HepG2 (cell line): ENCODE results near the gene CCDC82. TPM values are rescaled to one million over a fixed set of nuclear protein-coding genes. Genes with fewer than 3 reads are reported as not detected.

ENCODE experiments used
- AGO1 ChIP-seq: fragments of 200-400 bp; formaldehyde crosslinking; IDR thresholded peaks from 2 replicates; pipeline ENCODE4 v1.6.1; 2017; ENCODE audit warnings: mild to moderate bottlenecking, low read depth, low read length, moderate library complexity; ENCODE audit not compliant: poor library complexity, severe bottlenecking
- AHR ChIP-seq: IDR thresholded peaks from 2 replicates; pipeline ENCODE4 v1.6.1; 2018; ENCODE audit warnings: missing genetic modification reagents, missing compliant biosample characterization
- HDAC2 ChIP-seq: sonication (generic); formaldehyde crosslinking; IDR thresholded peaks from 2 replicates; pipeline ENCODE4 v1.4.0; 2020; ENCODE audit warnings: missing genetic modification reagents
- HNRNPLL ChIP-seq: fragments of 200-400 bp; formaldehyde crosslinking; IDR thresholded peaks from 2 replicates; pipeline ENCODE4 v1.6.1; 2017; ENCODE audit warnings: mild to moderate bottlenecking, low read depth, low read length; ENCODE audit not compliant: poor library complexity, severe bottlenecking
- IKZF5 ChIP-seq: IDR thresholded peaks from 2 replicates; pipeline ENCODE4 v1.6.1; 2018; ENCODE audit warnings: missing genetic modification reagents, mild to moderate bottlenecking, missing compliant biosample characterization
- MATR3 ChIP-seq: sonication (generic); formaldehyde crosslinking; IDR thresholded peaks from 2 replicates; pipeline ENCODE4 v1.4.0; 2020; ENCODE audit warnings: missing genetic modification reagents
- SMAD1 ChIP-seq: sonication (generic); formaldehyde crosslinking; IDR thresholded peaks from 2 replicates; pipeline ENCODE4 v1.4.0; 2020; ENCODE audit warnings: missing genetic modification reagents, low read depth, mild to moderate bottlenecking, borderline replicate concordance
- SP1 ChIP-seq, 2 experiments: fragments of 450-650 bp in 1 of 2; sonication (generic) in 1 of 2; formaldehyde crosslinking in 1 of 2; IDR thresholded peaks; 2 replicates each; pipeline versions ENCODE4 v1.4.0 to v1.6.1; 2016 to 2020; ENCODE audit warnings: missing genetic modification reagents in 1 of 2
- TBL1XR1 ChIP-seq: fragments of 150-350 bp; IDR thresholded peaks from 2 replicates; pipeline ENCODE4 v1.6.1; 2014; ENCODE audit warnings: borderline replicate concordance, low read length; ENCODE audit not compliant: partially characterized antibody
- TCF7L2 ChIP-seq: IDR thresholded peaks from 2 replicates; pipeline ENCODE4 v1.6.1; 2011; ENCODE audit warnings: mild to moderate bottlenecking, low read depth, low read length, moderate library complexity
- ZBTB25 ChIP-seq: IDR thresholded peaks from 2 replicates; pipeline ENCODE4 v1.6.1; 2018; ENCODE audit warnings: missing genetic modification reagents
- ZNF124 ChIP-seq: sonication (generic); formaldehyde crosslinking; IDR thresholded peaks from 2 replicates; pipeline ENCODE4 v1.4.0; 2020; ENCODE audit warnings: missing genetic modification reagents
- ZNF143 ChIP-seq: sonication (generic); formaldehyde crosslinking; IDR thresholded peaks from 2 replicates; pipeline ENCODE4 v1.4.0; 2020; ENCODE audit warnings: missing genetic modification reagents
- ZNF446 ChIP-seq: sonication (generic); formaldehyde crosslinking; IDR thresholded peaks from 2 replicates; pipeline ENCODE4 v1.5.0; 2020; ENCODE audit warnings: mild to moderate bottlenecking, missing genetic modification reagents
- ZNF580 ChIP-seq: IDR thresholded peaks from 2 replicates; pipeline ENCODE4 v1.6.1; 2016; ENCODE audit warnings: low read depth, borderline replicate concordance
- ZNF672 ChIP-seq: sonication (generic); formaldehyde crosslinking; IDR thresholded peaks from 2 replicates; pipeline ENCODE4 v1.8.1; 2022; ENCODE audit warnings: missing genetic modification reagents
- polyA plus RNA-seq, 8 experiments: library from polyadenylated mRNA; depleted of rRNA in 3 of 8; stranded (reverse) in 7 of 8; unstranded in 1 of 8; fragments of >200 nt; fragmentation: Illumina TruSeq in 4 of 8; extraction: Trizol in 4 of 8; gene quantifications; 2 replicates each; pipeline versions ENCODE4 v1.2.1 to v1.2.3, GENCODE V29; 2011 to 2016; ENCODE audit warnings: low read depth in 4 of 8, missing spikeins in 1 of 8, mixed read lengths in 1 of 8; ENCODE audit not compliant: insufficient read depth in 1 of 8
- total RNA-seq, 5 experiments: library from RNA; depleted of rRNA; stranded (reverse); fragments of >200 nt; fragmentation: Illumina TruSeq; extraction: Trizol; gene quantifications; 2 replicates each; pipeline ENCODE4 v1.2.3, GENCODE V29; 2016; ENCODE audit warnings: low read depth in 1 of 5
- TF ChIP-seq, protein P1 (sequence below): sonication (generic); formaldehyde crosslinking; IDR thresholded peaks from 2 replicates; pipeline ENCODE4 v1.4.0; 2020; ENCODE audit warnings: mild to moderate bottlenecking, missing genetic modification reagents
- TF ChIP-seq, protein P2 (sequence below): sonication (generic); formaldehyde crosslinking; IDR thresholded peaks from 2 replicates; pipeline ENCODE4 v1.4.0; 2020; ENCODE audit warnings: missing genetic modification reagents
- TF ChIP-seq, protein P3 (sequence below): sonication (generic); formaldehyde crosslinking; IDR thresholded peaks from 2 replicates; pipeline ENCODE4 v1.4.0; 2020; ENCODE audit warnings: missing genetic modification reagents, mild to moderate bottlenecking, borderline replicate concordance

CCDC82 gene
- total and polyA plus RNA-seq, 2 of the 13 experiments (the other 11 are each of a cell fraction or from before 2014, with no cell fraction given), result 19.7 to 25.7 TPM

DNA sequence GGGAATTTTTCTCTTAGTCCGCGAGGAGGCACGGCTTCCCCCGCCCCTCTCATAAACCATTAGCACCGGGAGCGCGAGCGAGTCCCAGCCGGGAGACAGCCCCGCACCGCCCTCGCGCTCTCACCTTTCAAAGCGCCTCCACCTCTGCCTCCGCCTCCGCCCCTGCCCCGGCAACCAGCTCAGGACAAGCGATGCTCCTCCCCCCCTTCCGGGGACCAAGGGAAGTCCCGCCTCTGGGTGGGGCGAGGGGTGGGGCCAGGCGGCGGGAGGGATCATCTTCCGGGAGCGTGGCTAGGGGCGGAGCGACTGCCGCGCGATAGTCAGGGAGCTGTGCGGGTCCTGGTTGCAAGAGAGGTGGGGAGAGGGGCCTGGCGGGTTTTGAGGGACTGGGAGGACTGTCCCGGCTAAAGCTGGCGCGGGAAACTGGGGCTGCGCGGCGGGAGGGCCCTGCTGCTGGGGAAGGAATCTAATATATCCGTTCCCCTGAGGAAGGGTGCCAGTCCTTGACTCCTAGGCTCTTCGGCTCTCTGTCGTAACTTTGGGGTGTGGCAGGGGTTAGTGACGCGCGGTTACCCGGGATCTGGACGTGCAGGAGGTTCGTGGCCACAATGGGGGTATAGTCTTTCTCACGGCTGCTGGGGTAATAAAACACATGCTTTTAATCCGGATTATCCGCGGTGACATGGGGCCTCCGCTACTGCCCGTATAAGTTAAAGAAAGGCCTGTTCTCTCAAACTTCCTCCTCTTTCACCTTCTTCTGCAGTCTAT lies at the start of gene CCDC82, which contains the start of gene JRKL (continued):
- TF ChIP-seq SP1 (IDR thresholded peaks at IDR 0.05) (no peak), SP1 (CRISPR knock-in tag; IDR thresholded peaks at IDR 0.05) (peak; percentile 89), ZNF580 (CRISPR knock-in tag) (peak; percentile 84; the same call in 1 of the 2 replicates), HDAC2 (no peak; the same call in 1 of the 2 replicates), SMAD1 (CRISPR knock-in tag) (no peak; the same call in 1 of the 2 replicates), AHR (CRISPR knock-in tag) (no peak), ZNF446 (no peak), MATR3 (CRISPR knock-in tag) (no peak), ZBTB25 (CRISPR knock-in tag) (no peak), TCF7L2 (no peak), IKZF5 (no peak; the same call in 1 of the 2 replicates), TBL1XR1 (no peak), HNRNPLL (peak; percentile 78), ZNF124 (CRISPR knock-in tag) (no peak), AGO1 (peak; percentile 70), ZNF143 (CRISPR knock-in tag) (0 out of 2 replicates have a peak, but pooled peaks have one; percentile 13), ZNF672 (no peak)
- TF ChIP-seq, protein P1, sequence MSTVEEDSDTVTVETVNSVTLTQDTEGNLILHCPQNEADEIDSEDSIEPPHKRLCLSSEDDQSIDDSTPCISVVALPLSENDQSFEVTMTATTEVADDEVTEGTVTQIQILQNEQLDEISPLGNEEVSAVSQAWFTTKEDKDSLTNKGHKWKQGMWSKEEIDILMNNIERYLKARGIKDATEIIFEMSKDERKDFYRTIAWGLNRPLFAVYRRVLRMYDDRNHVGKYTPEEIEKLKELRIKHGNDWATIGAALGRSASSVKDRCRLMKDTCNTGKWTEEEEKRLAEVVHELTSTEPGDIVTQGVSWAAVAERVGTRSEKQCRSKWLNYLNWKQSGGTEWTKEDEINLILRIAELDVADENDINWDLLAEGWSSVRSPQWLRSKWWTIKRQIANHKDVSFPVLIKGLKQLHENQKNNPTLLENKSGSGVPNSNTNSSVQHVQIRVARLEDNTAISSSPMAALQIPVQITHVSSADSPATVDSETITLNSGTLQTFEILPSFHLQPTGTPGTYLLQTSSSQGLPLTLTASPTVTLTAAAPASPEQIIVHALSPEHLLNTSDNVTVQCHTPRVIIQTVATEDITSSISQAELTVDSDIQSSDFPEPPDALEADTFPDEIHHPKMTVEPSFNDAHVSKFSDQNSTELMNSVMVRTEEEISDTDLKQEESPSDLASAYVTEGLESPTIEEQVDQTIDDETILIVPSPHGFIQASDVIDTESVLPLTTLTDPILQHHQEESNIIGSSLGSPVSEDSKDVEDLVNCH (CRISPR knock-in tag), result no peak
- TF ChIP-seq, protein P2, sequence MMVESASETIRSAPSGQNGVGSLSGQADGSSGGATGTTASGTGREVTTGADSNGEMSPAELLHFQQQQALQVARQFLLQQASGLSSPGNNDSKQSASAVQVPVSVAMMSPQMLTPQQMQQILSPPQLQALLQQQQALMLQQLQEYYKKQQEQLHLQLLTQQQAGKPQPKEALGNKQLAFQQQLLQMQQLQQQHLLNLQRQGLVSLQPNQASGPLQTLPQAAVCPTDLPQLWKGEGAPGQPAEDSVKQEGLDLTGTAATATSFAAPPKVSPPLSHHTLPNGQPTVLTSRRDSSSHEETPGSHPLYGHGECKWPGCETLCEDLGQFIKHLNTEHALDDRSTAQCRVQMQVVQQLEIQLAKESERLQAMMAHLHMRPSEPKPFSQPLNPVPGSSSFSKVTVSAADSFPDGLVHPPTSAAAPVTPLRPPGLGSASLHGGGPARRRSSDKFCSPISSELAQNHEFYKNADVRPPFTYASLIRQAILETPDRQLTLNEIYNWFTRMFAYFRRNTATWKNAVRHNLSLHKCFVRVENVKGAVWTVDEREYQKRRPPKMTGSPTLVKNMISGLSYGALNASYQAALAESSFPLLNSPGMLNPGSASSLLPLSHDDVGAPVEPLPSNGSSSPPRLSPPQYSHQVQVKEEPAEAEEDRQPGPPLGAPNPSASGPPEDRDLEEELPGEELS, result peak; percentile 43; the same call in 1 of the 2 replicates
- TF ChIP-seq, protein P3, sequence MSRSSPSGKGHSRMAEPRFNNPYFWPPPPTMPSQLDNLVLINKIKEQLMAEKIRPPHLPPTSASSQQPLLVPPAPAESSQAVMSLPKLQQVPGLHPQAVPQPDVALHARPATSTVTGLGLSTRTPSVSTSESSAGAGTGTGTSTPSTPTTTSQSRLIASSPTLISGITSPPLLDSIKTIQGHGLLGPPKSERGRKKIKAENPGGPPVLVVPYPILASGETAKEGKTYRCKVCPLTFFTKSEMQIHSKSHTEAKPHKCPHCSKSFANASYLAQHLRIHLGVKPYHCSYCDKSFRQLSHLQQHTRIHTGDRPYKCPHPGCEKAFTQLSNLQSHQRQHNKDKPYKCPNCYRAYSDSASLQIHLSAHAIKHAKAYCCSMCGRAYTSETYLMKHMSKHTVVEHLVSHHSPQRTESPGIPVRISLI (CRISPR knock-in tag), result no peak
